GM11168 (cell line): Measurements from ENCODE around the gene USP43.

ENCODE experiments used
- in situ Hi-C: fragments of 300-500 bp; cut with MboI; formaldehyde crosslinking; loops from one replicate; pipeline ENCODE4 v1.12.0; 2022; ENCODE audit warnings: low sequenced_read_pairs; ENCODE audit not compliant: unreplicated experiment

Gene USP43

GRCh38 chr17:9703781-9704082, 58.4 kb downstream of the USP43 start:
- in situ Hi-C loops: no loop called here

DNA sequence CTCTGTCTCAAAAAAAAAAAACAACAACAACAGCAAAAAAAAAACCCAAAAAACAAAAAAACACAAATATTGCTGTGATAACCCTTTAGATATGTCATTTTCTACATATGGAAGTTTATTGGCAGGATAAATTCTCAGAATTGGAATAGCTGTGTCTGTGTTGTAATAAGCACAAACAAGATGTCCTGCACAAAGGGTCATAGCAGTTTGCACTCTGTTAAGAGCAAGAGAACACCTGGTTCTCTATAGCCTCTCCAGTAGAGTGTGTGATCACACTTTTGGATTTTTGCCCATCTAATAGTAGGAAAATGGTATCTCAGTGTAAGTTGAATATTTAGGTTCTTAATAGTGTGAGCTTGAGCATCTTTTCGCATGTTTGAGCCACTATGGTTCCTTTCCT, 60.4 kb downstream of the USP43 start:
- in situ Hi-C loops: no loop called here

DNA sequence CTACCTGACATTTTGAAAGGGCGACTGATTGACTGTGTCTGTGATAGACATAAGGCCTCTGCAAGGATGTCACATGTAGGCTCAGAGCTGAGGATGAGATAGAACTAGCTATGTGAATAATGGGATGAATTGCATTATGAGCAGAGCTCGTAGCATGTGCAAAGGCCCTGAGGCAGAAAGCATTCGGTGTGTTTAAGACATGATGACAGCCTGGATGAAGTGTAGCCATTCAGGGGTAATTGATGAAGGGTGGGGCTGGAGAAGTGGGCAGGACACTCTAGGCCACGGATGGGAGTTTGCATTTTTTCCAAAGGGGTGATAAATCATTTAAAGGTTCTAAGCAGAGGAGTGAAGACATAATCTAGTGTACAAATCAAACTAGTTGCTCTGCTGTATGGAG, 62.6 kb downstream of the USP43 start:
- in situ Hi-C loops: no loop called here

DNA sequence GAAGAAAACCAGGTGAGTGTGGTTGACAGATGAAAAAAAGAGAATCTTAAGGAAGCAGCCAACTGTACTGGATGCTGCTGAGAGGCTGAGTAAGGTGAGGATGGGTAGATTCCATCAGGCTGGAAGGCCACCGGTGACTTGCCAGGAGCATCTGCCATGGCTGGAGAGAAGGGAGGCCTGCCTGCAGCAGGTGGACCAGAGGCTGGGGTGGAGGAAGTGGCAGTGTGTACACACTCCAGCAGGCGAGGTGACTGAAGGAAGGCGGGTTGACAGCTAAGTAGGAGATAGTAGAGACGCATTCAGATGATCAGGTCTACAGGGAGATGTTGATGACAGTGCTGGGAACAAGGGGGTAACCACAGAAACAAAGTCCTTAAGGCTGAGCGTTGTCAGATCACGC, 69.5 kb downstream of the USP43 start:
- in situ Hi-C loops: no loop called here

DNA sequence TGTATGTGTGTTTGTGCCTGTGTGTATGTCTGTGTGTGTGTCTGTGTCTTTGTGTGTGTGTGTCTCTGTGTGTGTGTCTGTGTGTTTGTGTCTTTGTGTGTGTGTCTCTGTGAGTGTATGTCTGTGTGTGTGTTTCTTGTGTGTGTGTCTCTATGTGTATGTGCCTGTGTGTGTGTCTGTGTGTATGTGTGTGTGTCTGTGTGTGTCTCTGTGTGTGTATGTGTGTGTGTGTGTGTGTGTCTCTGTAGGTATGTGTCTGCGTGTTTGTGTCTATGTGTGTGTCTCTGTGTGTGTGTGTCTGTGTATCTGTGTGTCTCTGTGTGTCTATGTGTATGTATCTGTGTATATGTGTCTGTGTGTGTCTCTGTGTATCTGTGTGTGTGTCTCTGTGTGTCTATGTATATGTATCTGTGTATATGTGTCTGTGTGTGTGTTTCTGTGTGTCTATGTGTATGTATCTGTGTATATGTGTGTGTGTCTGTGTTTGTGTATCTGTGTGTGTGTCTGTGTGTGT, 70.2 kb downstream of the USP43 start:
- in situ Hi-C loops: no loop called here

- in situ Hi-C loops: no loop called here
Observed at GRCh38 chr17:9725575-9725974, 80.3 kb downstream of the USP43 start.

DNA sequence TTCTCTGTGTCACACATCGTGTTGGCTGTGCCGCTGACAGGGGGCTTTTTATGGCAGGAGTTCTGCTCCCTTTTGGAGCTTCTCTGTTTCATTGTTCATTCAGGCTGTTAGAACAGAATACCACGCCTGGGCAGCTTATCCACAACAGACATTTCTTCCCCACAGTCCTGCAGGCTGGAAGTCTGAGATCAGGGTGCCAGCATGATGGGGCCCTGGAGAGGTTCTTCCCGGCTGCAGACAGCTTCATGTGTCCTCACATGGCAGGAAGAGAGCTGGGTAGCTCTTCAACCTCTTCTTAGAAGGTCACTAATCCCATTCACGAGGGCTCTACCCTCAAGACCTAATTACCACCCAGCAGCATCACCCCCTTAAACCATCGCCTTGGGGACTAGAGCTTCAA, 81.0 kb downstream of the USP43 start:
- in situ Hi-C loops: no loop called here

GRCh38 chr17:9728005-9728404, 82.7 kb downstream of the USP43 start:
- in situ Hi-C loops: no loop called here

GRCh38 chr17:9728564-9728963, 83.2 kb downstream of the USP43 start:
- in situ Hi-C loops: no loop called here

DNA sequence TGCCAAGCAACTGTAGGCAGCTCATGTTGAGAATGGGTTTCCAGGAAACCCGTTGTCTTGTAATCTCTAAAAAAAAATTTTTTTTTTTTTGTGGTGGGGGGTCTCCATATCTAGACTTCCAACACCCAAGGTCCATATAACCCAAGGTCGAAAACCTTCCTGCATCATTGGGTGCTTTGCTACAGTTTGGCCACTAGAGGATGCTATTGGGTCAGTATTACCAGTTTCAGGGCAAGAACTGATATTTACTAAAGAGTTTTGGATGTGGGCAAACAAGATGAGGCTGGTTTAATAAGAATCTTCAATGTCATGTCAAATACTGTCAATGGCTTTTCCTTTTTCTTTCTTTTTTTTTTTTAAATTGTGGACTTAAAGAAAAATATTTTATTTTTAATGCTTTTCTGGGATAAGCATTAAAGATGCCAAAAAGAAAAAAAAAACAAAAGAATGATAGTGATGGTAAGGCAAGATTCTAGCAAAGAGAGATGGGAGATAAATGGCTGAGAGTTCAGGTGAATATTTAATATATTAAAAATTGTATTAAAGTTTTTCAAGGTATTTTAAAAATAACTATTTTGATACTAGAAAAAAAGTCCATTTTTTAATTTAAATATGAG, 83.8 kb downstream of the USP43 start:
- in situ Hi-C loops: no loop called here

DNA sequence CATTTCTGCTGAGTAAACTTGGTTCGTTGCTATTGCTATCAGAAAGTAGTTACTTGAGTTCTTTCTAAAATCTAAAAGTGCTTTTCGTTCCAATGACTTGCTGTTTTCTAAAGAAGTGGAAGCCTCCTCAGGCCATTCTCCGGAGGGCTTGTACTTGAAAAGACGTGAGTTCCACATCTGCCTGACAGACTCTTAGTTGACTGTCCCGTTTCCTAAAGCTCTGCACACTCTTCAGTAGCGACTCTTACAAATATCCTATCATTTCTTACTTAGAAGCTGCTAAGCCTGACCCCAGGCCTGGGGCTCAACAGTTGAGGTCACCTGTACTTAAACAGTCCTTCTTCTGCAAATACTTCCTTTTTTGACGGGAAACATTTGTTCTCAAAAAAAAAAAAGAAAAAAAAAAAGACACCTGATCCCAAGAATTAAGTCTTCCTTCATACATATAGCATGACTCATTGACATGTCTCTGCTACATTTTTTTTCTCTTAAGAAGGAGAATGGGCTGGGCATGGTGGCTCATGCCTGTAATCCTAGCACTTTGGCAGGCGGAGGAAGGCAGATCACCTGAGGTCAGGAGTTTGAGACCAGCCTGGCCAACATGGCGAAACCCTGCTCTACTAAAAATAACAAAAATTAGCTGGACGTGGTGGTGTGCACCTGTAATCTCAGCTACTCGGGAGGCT, 84.6 kb downstream of the USP43 start:
- in situ Hi-C loops: no loop called here

- in situ Hi-C loops: no loop called here
Observed at GRCh38 chr17:9750524-9750923, 105.2 kb downstream of the USP43 start.

GRCh38 chr17:9755083-9755482, 109.8 kb downstream of the USP43 start:
- in situ Hi-C loops: no loop called here

DNA sequence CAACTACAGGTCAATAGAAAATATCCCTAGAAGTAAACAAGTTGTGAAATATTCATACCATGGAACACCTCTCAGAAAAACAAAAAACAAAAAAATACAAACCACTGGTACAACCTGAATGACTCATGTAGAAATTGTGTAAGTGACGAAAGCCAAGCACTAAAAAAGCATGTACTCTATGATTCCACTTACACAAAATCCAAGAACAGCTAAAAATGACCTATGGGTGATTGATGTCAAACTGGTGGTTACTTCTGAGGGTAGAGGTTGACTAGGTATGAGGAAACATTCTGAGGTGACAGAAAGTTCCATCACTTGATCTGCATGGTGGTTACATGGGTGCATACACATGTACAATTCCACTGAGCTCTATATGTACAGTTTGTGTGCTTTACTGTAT, 114.9 kb downstream of the USP43 start:
- in situ Hi-C loops: no loop called here

DNA sequence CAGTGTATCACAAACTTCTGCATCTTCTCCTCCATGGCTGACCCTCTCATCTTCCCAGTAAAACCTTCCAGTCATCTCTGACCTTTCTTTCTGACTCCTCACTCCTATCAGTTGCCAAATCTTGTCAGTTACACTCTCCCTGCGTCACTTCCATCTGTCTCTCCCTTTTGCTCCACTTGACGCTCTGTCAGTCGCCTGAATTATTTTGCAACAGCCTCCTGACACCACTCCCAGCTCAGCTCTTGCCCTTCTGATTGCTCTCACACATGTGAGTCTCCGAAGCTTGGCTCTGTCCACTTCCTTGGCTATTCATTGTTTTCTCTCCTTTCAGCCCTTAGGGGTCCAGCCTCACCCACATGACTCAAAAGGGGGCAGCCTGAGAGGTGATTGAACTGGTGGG, 118.3 kb downstream of the USP43 start:
- in situ Hi-C loops: no loop called here

DNA sequence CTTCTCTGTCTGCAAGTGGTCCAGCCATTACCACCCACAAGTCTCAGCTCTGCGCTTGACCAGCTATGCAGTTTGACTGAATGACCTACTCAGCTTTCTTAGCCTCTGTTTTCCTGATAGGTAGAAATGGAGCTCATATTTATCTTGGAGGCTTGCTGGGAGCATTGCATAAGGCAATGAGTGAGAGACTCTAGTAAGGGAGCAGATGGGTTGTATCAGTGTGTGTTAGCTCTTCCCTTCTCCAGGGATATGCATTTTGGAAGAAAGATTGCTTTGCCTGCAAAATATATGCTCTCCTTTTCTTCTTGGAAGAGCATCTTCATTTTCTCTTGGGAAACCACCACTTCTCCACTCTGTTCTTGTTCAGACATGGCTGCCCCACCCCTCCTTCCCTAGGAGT, 120.0 kb downstream of the USP43 start:
- in situ Hi-C loops: no loop called here

DNA sequence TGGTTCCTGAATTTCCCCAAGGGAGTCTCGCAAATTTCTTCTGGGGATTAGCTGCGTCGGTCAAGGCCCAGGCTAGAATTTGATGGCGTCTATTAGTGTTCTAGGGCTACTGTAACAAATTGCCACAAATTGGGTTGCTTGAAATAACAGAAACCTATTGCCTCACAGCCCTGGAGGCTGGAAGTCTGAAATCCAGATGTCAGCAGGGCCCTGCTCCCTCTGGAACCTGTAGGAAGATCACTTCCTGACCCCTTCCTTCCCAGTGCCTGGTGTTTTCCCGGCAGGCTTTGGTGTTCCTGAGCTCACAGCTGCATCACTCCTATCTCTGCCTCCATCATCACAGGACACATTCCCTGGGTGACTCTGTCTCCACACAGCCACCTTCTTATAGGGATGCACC, 121.7 kb downstream of the USP43 start:
- in situ Hi-C loops: no loop called here

- in situ Hi-C loops: no loop called here
Observed at GRCh38 chr17:9767432-9767991, 122.2 kb downstream of the USP43 start.

DNA sequence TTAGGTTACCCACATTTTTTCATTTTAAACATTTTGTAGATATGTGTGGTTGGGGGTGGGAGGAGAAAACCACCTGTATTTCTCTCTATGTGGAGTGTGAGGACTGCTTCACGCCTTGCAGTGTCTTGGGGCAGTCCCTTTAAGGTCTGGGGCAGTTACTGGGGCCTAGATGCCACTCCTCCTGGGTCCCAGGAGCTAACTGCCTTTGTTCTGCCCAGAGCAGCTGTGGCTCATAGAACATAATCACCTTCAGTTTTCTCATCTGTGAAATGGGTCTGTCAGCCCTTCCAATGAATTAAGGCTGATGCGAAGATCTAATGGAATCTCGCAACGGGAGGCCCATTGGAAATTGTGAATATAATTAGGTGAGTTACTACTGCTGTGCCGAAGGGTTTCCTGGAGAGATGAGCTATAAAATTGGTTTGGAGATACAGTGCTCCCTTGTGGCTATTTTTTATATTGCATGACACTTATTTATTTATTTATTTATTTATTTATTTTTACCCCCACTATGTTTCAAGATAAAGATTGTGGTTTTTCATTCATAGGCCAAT, 123.1 kb downstream of the USP43 start:
- in situ Hi-C loops: no loop called here

- in situ Hi-C loops: no loop called here
Observed at GRCh38 chr17:9769036-9769695, 123.8 kb downstream of the USP43 start.

DNA sequence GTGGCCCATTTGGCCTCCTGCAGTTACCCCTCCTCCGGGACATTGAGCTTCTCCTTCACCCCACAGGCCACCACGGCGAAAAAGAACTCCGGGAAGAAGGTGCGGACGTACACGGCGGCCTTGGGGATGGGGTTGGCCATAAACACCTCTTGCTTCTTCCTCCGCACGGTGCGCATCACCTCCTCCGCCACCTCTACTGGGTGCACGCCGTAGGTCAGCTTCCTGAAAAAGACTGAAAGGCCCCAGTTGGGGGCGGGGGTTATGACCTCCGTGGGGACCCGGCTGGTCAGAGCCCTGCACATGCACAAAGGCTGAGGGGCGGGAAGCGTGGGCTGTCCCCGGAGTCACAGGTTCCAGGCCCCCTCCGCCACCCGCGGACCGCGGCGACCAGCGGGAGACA, 126.1 kb downstream of the USP43 start:
- in situ Hi-C loops: no loop called here
